PC-9 (cell line): ENCODE measurements around the gene SNX14.

Experiments
- EZH2 ChIP-seq: fragments of 200-600 bp; sonication (generic); IDR thresholded peaks from 2 replicates; pipeline ENCODE4 v1.8.0; 2017; ENCODE audit warnings: antibody characterized with exemption, low read depth
- TF ChIP-seq, protein P1 (sequence below): fragments of 200-600 bp; sonication (generic); conservative IDR thresholded peaks from 2 replicates; pipeline ENCODE4 v1.6.1; 2017; ENCODE audit warnings: mixed run types, antibody characterized with exemption, mild to moderate bottlenecking, moderate library complexity

DNA sequence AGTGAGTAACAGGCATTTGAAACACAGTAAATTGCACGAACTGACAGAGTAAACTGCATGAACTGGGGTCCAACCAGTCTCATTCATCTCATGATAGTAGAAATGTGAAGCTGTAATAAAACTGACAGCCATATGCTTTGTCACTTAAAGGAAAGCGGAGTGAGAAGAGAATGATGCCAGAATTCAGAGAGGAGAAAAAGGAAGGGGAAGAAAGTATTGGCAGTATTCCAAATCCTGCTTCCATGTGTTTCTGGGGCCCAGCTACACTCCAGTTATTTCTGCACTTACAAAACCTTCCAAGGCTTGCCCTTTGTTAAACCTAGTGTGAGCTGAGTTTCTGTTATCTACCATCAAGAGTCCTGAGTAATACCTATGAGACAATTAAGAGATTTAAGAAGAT, 17.2 kb downstream of the SNX14 start:
- TF ChIP-seq, protein P1, sequence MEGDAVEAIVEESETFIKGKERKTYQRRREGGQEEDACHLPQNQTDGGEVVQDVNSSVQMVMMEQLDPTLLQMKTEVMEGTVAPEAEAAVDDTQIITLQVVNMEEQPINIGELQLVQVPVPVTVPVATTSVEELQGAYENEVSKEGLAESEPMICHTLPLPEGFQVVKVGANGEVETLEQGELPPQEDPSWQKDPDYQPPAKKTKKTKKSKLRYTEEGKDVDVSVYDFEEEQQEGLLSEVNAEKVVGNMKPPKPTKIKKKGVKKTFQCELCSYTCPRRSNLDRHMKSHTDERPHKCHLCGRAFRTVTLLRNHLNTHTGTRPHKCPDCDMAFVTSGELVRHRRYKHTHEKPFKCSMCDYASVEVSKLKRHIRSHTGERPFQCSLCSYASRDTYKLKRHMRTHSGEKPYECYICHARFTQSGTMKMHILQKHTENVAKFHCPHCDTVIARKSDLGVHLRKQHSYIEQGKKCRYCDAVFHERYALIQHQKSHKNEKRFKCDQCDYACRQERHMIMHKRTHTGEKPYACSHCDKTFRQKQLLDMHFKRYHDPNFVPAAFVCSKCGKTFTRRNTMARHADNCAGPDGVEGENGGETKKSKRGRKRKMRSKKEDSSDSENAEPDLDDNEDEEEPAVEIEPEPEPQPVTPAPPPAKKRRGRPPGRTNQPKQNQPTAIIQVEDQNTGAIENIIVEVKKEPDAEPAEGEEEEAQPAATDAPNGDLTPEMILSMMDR = no peak
- no peak for TF ChIP-seq EZH2
